Measurements from ENCODE around the gene UGDH. TPM values are rescaled to one million over a fixed set of nuclear protein-coding genes. Genes with fewer than 3 reads are reported as not detected.

The UGDH gene
- 10 to 100 TPM; 22.7 to 63.6 (median 36.3) TPM for total RNA-seq

DNA sequence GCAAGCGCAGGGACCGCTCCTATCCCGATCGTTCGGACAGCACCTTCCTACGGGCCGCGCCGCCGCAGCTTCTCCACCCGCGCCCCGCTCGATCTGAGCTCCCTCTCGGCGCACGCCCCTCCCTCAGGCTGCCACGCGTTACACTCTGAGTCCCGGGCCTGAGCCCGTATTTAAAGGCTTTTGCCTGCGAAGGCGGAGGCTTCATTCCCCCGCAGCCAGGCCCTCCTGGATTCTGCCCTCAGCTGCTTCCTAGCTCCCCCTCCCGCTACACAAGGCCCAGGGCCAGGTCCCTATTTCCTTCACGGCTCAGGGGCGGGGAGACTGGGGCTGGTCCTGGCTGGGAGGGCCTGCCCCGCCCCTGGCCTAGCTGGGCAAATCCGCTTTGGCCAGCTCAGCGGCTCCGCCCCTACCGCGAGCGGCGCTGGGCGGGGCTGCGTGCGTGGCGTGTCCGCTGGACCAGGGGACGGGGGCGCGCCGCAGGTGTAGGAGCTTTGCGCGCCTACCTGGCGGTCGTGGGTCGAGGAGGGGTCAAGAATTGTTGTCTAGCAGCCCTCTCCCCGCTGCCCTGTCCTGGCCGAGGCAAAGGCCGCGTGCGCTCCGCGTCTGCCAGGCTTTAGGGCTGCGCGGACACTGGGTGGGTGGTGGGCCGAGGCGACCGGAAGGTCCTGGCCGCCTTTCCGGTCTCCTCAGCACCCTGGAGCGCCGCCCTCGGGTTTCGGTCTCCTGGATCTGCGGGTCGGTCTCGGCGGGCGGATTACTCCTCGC, at the start of gene UGDH:
Gene UGDH, minus strand, starts transcription at position 144 of the 765 bp plus-strand sequence. CDS start 5,927 bp downstream, outside the sequence.
- in situ Hi-C loops (cut with MboI; ENCODE audit: low pct_unique_long_range_greater_than_20kb in 2 of 9, low sequenced_read_pairs in 9 of 9, unreplicated experiment in 9 of 9), result no loop called here
- peak; percentile 83 to 93 (median 92) for ATAC-seq (replicated peaks in 6 of 8)
- 0% methylated on average over 2 to 9 of the region's 73 CpGs; no CpG with 5 or more reads in 7 of the 10 experiments for WGBS, 10 experiments
- Histone ChIP-seq H3K27ac (peak within 1 kb of the TSS; percentile 92 to 98), H3K4me3 (peak within 1 kb of the TSS; percentile 57 to 91 (median 74)), H3K4me1 (replicated peaks in 1 of 2) (peaks cover 11 to 13% of the 10 kb centered on the region in 2 donors)

DNA sequence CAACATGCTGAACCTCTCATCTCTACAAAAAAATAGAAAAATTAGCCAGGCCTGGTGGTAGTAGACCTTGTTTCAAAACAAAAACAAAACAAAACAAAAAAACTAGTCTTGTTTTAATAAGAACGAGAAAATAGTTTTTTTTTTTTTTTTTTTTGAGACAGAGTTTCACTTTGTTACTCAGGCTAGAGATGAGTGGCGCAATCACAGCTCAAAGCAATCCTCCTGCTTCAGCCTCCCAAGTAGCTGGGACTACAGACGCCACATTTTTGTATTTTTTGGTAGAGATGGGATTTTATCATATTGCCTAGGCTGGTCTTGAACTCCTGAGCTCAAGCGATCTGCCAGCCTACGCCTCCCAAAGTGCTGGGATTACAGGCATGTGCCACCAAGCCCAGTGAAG, 47.7 kb upstream of the UGDH start:
- 80 to 100% (median 97%) methylated on average over 2 to 4 of the region's 5 CpGs; no CpG with 5 or more reads in 2 of the 10 experiments for WGBS, 10 experiments
- no peak for ATAC-seq (replicated peaks in 6 of 8)
- Histone ChIP-seq H3K4me3 (no peak overlapping the region), H3K27ac (no peak overlapping the region), H3K4me1 (replicated peaks in 1 of 2) (no peaks in the 10 kb centered on the region)
- in situ Hi-C loops (cut with MboI; ENCODE audit: low pct_unique_long_range_greater_than_20kb in 2 of 9, low sequenced_read_pairs in 9 of 9, unreplicated experiment in 9 of 9), result no loop called here

DNA sequence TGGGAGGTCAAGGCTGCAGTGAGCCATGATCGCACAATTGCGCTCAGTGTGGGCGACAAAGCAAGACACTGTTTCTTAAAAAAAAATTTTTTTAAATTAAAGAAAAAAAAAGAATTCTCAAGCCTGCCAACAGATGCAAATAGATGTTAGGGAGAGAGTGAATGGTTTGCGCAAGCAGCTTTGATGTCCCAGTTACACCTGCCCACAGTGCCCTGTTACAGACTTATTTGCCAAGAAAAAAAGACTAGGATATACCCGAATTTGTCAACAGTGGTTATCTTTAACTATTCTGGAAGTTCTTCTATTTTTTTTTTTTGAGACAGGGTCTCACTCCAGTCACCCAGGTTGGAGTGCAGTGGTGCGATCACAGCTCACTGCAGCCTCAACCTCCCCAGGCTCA, 44.3 kb upstream of the UGDH start:
- Histone ChIP-seq H3K4me3 (no peak overlapping the region), H3K27ac (no peak overlapping the region), H3K4me1 (replicated peaks in 1 of 2) (no peaks in the 10 kb centered on the region)
- 61 to 100% (median 92%) methylated on average over 2 to 5 of the region's 6 CpGs for WGBS, 10 experiments
- in situ Hi-C loops (cut with MboI; ENCODE audit: low pct_unique_long_range_greater_than_20kb in 2 of 9, low sequenced_read_pairs in 9 of 9, unreplicated experiment in 9 of 9), result no loop called here
- ATAC-seq (replicated peaks in 6 of 8), result no peak

DNA sequence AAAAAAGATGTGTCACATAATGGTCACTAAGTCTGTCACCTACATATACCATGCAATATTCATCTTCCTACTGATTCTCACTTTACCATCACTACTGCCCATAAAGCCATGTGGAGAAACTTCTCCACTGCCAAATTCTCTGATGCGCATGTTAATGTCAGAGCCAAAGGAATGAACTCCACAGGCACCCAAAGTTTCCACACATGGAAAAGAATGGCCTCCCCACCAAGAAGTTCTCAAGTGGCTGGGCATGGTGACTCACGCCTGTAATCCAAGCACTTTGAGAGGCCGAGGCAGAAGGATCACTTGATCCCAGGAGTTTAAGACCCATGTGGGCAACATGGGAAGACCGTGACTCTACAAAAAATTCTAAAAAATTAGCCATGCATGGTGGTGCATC, 43.8 kb upstream of the UGDH start:
- in situ Hi-C loops (cut with MboI; ENCODE audit: low pct_unique_long_range_greater_than_20kb in 2 of 9, low sequenced_read_pairs in 9 of 9, unreplicated experiment in 9 of 9), result no loop called here
- no peak overlapping the region for H3K27ac ChIP-seq
- no peaks in the 10 kb centered on the region for H3K4me1 ChIP-seq (replicated peaks in 1 of 2)
- ATAC-seq (replicated peaks in 6 of 8), result peak in 2 of 8 experiments; percentile 84 to 87
- no peak overlapping the region for H3K4me3 ChIP-seq
- 86 to 100% (median 95%) methylated on average over 1 to 4 of the region's 4 CpGs; no CpG with 5 or more reads in 4 of the 10 experiments for WGBS, 10 experiments

DNA sequence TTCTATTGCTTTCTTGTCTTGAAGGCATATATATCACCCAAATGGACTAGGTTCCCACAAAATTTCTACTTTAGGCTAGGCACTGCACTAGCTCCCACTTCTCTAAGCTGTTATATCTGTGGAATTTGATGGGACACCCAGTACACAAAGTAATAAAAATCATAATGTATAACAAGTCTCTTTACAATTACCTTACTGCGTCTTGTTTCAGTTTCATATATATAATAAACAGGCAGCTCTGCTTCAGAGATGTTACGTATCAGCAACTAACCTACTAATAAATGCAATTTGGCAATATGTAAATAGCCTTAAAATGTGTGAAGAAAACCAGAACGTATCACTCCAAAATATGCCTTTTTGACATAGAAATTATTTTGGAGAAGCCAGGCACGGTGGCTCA, 42.0 kb upstream of the UGDH start:
- Histone ChIP-seq H3K4me3 (no peak overlapping the region), H3K4me1 (replicated peaks in 1 of 2) (no peaks in the 10 kb centered on the region), H3K27ac (no peak overlapping the region)
- WGBS, 10 experiments, result 69 to 100% (median 93%) methylated on average over 1 to 4 of the region's 4 CpGs; no CpG with 5 or more reads in 1 of the 10 experiments
- in situ Hi-C loops (cut with MboI; ENCODE audit: low pct_unique_long_range_greater_than_20kb in 2 of 9, low sequenced_read_pairs in 9 of 9, unreplicated experiment in 9 of 9), result no loop called here
- no peak for ATAC-seq (replicated peaks in 6 of 8)

DNA sequence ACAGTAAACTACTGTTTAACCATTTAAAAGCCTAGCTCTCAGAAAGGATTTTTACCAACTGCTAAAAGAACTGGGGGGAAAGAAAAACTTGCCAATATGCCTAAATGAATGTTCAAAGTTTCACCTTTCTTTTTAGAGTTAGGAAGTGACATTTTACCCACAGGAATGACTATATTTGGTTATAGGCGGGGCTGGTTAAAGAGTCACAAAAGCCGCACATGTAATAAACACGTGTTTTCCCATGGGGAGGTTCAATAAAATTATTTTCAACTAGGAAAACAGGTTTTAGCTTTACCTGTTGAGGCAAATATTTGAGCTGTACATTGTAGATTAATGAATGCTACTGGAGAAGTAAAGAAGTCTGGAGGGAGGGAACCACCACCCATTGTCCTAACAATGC, 41.6 kb upstream of the UGDH start:
- Histone ChIP-seq H3K4me3 (no peak overlapping the region), H3K27ac (no peak overlapping the region), H3K4me1 (replicated peaks in 1 of 2) (no peaks in the 10 kb centered on the region)
- in situ Hi-C loops (cut with MboI; ENCODE audit: low pct_unique_long_range_greater_than_20kb in 2 of 9, low sequenced_read_pairs in 9 of 9, unreplicated experiment in 9 of 9), result no loop called here
- no peak for ATAC-seq (replicated peaks in 6 of 8)
- 67 to 100% (median 87%) methylated on average over 1 to 3 of the region's 3 CpGs; no CpG with 5 or more reads in 4 of the 10 experiments for WGBS, 10 experiments

DNA sequence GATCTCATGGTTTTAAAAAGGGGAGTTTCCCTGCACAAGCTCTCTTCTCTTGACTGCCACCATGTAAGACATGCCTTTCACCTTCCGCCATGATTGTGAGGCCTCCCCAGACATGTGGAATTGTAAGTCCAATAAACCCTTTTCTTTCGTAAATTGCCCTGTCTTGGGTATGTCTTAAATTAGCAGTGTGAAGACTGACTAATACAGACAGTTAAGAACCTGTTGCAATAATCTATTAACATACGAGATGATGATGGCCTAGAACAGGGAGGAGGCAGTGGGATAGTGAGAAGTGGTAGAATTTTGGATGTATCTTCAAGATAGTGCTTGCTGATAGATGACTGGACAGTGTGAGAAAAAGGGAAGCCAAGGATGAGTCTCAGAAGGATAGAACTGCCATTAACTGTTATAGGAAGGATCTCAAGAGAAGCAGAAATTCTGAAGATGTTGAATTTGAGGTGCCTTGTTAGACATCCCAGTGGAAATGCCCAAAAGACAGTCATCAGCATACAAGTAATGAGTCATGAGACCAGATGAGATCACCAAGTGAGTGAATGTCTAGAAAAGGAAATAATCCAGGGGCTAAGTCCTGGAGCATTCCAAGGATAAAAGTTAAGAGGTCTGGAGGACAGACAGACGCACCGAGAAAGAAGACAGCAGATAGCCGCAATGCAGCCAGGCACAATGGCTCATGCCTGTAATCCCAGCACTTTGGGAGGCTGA, 38.8 kb upstream of the UGDH start:
- no peak overlapping the region for H3K27ac ChIP-seq
- H3K4me1 ChIP-seq (replicated peaks in 1 of 2), result no peaks in the 10 kb centered on the region
- WGBS, 10 experiments, result 32 to 100% (median 94%) methylated on average over 2 to 6 of the region's 6 CpGs
- no peak overlapping the region for H3K4me3 ChIP-seq
- in situ Hi-C loops (cut with MboI; ENCODE audit: low pct_unique_long_range_greater_than_20kb in 2 of 9, low sequenced_read_pairs in 9 of 9, unreplicated experiment in 9 of 9), result no loop called here
- peak in 4 of 8 experiments; percentile 71 to 85 (median 78) for ATAC-seq (replicated peaks in 6 of 8)

DNA sequence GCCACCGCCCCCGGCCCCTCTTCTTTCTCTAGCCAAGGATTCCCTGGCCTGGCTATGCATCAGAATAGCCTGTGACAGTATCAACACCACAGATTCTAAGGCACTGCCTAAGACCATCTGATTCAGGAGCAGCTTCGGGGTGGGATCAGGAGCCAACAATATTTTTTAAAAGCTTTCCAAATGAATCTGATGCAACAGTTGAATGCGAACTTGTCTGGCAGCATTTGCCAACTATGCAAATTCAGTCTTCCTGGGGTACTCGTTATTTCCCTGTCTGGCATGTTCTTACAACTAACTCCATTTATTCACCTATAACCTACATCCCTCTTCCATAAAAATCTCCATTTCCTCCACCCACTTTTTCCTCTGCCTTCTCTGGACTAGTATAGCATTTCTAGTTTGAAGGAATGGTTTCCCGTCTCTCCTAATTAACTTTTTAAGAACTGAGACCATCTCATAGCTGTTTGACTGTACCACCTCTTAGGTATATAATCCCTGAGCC, 36.2 kb upstream of the UGDH start:
- ATAC-seq (replicated peaks in 6 of 8), result peak in 2 of 8 experiments; percentile 11 to 16
- H3K27ac ChIP-seq, result no peak overlapping the region
- no peaks in the 10 kb centered on the region for H3K4me1 ChIP-seq (replicated peaks in 1 of 2)
- no peak overlapping the region for H3K4me3 ChIP-seq
- WGBS, 10 experiments, result 42 to 100% (median 83%) methylated on average over 1 to 6 of the region's 6 CpGs
- in situ Hi-C loops (cut with MboI; ENCODE audit: low pct_unique_long_range_greater_than_20kb in 2 of 9, low sequenced_read_pairs in 9 of 9, unreplicated experiment in 9 of 9), result no loop called here

DNA sequence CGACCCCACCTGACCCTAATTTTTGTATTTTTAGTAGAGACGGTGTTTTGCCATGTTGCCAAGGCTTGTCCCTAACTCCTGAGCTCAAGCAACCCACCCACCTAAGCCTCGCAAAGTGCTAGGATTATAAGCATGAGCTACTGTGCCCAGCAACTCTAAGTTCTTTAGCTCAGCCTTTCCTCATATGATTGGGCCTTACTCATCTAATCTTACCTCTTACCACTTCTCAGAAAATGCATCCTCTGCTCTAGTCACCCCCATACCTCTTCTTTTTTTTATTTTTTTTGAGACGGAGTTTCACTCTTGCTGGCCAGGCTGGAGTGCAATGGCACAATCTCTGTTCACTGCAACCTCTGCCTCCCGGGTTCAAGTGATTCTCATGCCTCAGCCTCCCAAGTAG, 35.6 kb upstream of the UGDH start:
- H3K27ac ChIP-seq, result no peak overlapping the region
- 83 to 100% (median 93%) methylated on average over 1 to 4 of the region's 5 CpGs; no CpG with 5 or more reads in 2 of the 10 experiments for WGBS, 10 experiments
- no peaks in the 10 kb centered on the region for H3K4me1 ChIP-seq (replicated peaks in 1 of 2)
- ATAC-seq (replicated peaks in 6 of 8), result no peak
- in situ Hi-C loops (cut with MboI; ENCODE audit: low pct_unique_long_range_greater_than_20kb in 2 of 9, low sequenced_read_pairs in 9 of 9, unreplicated experiment in 9 of 9), result no loop called here
- no peak overlapping the region for H3K4me3 ChIP-seq

DNA sequence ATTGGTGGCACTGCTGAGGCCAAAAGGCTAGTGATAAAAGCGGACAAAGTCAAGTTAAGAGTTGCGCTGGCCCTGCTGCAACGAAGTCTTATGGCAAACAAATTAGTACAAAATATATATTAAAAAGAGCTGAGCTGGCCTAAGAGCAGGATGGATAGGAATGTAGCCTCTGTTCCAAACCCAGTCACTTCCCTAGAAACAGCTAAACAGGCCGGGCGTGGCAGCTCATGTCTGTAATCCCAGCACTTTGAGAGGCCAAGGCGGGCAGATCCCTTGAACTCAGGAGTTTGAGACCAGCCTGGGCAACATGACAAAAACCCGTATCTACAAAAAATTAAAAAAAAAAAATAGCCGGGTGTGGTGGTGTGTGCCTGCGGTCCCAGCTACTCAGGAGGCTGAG, 32.4 kb upstream of the UGDH start:
- WGBS, 10 experiments, result 82 to 100% (median 94%) methylated on average over 2 to 8 of the region's 9 CpGs
- in situ Hi-C loops (cut with MboI; ENCODE audit: low pct_unique_long_range_greater_than_20kb in 2 of 9, low sequenced_read_pairs in 9 of 9, unreplicated experiment in 9 of 9), result no loop called here
- H3K27ac ChIP-seq, result no peak overlapping the region

DNA sequence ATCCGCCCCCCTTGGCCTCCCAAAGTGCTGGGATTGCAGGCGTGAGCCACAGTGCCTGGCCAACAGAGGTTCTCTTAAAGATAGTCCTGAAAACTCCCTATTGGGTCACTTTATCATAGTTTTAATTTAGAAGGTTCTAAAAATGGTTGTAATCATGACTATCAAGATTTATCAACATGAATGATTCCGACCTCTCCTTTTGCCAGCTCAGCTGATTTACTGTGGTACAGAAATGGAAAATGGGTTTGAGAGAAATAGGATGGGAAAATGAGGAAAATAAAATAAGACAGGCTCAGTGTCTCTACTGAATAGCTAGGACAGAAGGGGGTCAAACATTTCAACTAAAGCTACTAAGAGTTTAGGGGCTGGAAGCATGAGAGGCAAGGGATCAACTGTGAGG, 28.2 kb upstream of the UGDH start:
- Histone ChIP-seq H3K4me1 (replicated peaks in 1 of 2) (no peaks in the 10 kb centered on the region), H3K27ac (no peak overlapping the region), H3K4me3 (no peak overlapping the region)
- in situ Hi-C loops (cut with MboI; ENCODE audit: low pct_unique_long_range_greater_than_20kb in 2 of 9, low sequenced_read_pairs in 9 of 9, unreplicated experiment in 9 of 9), result no loop called here
- WGBS, 10 experiments, result 80 to 100% (median 89%) methylated on average over 1 to 3 of the region's 3 CpGs; no CpG with 5 or more reads in 2 of the 10 experiments
- no peak for ATAC-seq (replicated peaks in 6 of 8)

More for the DNA sequence above, 32.4 kb upstream of the UGDH start:
- Histone ChIP-seq H3K4me1 (replicated peaks in 1 of 2) (no peaks in the 10 kb centered on the region), H3K4me3 (no peak overlapping the region)
- ATAC-seq (replicated peaks in 6 of 8), result no peak

DNA sequence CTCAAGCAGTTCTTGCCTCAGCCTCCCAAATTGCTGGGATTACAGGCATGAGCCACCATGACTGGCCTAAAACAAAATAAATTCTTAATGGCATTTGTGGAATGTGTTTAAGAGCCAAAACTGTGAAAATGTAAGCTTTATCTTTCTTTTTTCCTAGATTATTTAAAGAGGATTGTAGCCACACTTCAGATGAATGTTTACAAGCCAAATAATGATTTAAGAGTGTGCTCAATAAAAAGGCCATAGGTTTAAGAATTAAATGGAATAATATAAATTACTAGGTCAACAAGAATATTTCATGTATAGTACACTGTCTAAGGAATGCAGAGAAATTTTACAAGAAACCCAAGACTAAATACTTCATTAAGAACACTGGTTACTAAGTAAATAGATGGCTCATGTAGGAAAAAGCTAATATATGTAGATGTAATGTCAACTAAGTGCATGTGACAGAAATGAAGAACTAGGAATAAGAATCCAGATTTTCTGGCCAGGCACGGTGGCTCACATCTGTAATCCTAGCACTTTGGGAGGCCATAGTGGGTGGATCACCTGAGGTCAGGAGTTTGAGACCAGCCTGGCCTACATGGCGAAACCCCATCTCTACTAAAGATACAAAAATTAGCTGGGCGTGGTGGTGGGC, 21.3 kb upstream of the UGDH start:
- Histone ChIP-seq H3K27ac (no peak overlapping the region), H3K4me3 (no peak overlapping the region), H3K4me1 (replicated peaks in 1 of 2) (peaks cover 0 to 3% of the 10 kb centered on the region in 2 donors)
- WGBS, 10 experiments, result 83 to 100% (median 94%) methylated on average over 1 to 3 of the region's 3 CpGs; no CpG with 5 or more reads in 6 of the 10 experiments
- ATAC-seq (replicated peaks in 6 of 8), result peak in 1 of 8 experiments; percentile 48
- in situ Hi-C loops (cut with MboI; ENCODE audit: low pct_unique_long_range_greater_than_20kb in 2 of 9, low sequenced_read_pairs in 9 of 9, unreplicated experiment in 9 of 9), result no loop called here

Measured in motor neuron (in vitro differentiated cells).